Left cardiac atrium (tissue), 4 donors: ENCODE measurements around the gene OR2AT4. TPM values are rescaled to one million over a fixed set of nuclear protein-coding genes. Genes with fewer than 3 reads are reported as not detected.
"Not testable (repeated sequence)": the region's sequence is repeated elsewhere in the genome, so short reads cannot be mapped to it uniquely, and the experiment has no call there.

Source experiments
- ATAC-seq, 2 donors: fragments of 200-7000 bp; cut with Tn5 transposase; one replicate each; pipeline ENCODE4 v1.9.1; 2020; ENCODE audit warnings: mild to moderate bottlenecking in 2 of 2, moderate library complexity in 2 of 2
- DNase-seq: peaks from one replicate; pipeline ENCODE4 v3.0.0-alpha.2; 2020
- intact Hi-C, 2 donors: fragments of 100-400 bp; cut with DNase I; formaldehyde crosslinking; loops; one replicate each; pipeline versions ENCODE4 v1.14.1 to v1.15.1; 2022 to 2023
- total RNA-seq, 2 donors: library from RNA; stranded (reverse); fragmentation: NEBNext Ultra II Directional; extraction: Animal tissue kit (Norgen Biotek cat#: 25700); gene quantifications; one replicate each; pipeline ENCODE4 v1.2.1, GENCODE V29; 2021
- donor health status: DM: no; HTN: yes; CAD: no.
- donor health status: DM: no; HTN: yes; CAD: no; lungs with severe emphysema.
- donor health status: DM: yes; HTN: yes; CAD: no.
- donor health status: Dilated cardiomyopathy.

Gene OR2AT4
- total RNA-seq, 2 donors from 2014 or later: not detected

GRCh38 chr11:75076671-75077070 lies 20.0 kb downstream of the OR2AT4 start:
- DNase-seq: no peak
- no peak for ATAC-seq
- intact Hi-C loops: no loop called here

DNA sequence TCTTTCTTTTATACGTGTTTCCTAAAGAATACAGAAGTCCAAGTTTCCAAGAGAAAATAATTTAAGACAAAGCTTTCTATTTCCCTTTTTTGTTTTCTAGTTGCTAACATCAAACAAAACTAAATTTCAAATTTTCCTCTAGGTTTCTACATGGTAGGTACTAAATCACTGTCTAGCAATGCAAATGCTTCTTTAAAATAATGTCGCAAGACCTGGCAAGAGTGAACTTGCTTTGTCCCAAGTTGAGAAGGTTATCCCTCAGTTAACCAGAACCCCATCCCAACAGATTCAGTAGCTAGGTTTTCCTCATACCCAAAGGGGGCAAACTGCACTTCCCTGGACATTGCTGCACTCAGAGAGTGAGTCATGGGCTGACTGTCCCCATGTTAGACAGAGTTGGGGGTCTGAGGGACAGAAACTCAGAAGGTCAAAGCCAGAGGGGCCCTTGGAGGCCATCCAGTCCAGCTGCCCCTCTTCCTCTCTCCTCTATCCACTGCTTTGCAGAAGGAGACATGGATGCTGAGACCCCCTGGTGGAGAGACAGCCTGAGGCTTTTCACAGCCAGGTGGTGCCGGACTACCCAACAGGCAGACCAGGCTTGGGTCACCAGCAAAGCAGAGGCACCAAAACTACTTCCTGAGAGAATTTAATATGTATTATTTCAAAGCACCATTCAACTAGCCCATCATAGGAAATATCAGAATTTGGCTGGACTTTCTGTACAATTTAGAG lies 23.1 kb downstream of the OR2AT4 start:
- ATAC-seq (no peak), DNase-seq (no peak)
- intact Hi-C loops: no loop called here

GRCh38 chr11:75072582-75072981 lies 24.1 kb downstream of the OR2AT4 start:
- DNase-seq: no peak
- intact Hi-C loops: no loop called here
- ATAC-seq: no peak

DNA sequence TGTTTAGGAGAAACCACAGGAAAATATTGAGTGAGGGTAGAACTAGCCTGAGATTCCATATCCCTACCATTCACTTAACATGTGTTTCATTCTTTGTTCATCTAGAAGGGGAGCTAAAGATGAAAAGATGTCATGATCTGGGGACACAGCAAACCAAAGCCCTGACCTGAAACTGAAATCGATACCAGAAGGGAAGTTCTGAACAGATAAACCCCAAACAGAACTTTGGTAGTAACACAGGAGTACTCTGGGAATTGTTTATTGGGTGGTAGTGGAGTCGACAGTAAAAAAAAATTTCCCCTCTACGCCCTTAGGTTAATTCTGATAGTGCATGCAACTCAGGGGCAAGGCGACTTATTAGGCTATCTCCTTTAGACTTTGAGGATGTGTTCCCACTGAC lies 27.2 kb downstream of the OR2AT4 start:
- ATAC-seq (no peak), DNase-seq (no peak)
- intact Hi-C loops: no loop called here

DNA sequence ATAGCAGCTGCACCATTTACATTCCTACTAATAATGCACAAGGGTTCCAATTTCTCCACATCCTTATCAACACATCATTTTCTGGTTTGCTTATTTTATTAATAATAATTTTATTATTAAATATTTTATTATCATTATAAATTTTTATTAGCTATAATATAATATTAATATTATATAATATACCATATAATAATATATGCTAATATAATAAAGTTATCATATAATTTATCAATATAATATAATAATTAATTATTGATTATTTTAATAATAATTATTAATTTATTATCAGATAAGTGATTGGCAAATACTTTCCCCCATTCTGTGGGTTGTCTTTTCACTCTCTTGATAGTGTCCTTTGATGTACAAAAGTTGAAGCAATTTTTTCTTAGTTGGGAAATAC lies 27.7 kb downstream of the OR2AT4 start:
- intact Hi-C loops: no loop called here
- DNase-seq: no peak
- no peak for ATAC-seq

DNA sequence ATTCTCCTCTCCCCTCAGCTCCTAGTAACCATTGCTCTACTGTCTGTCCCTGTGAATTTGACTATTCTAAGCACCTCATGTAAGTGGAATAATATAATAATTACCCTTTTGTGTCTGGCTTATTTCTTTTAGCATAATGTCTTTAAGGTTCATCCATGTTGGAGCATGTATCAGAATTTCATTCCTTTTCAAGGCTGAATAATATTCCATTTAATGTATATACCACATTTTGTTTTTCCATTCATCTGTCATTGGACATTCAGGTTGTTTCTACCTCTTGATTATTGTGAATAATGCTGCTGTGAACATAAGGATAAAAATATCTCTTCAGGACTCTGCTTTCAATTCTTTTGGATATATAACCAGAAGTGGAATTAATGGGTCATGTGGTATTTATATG lies 28.1 kb downstream of the OR2AT4 start:
- intact Hi-C loops: no loop called here
- no peak for ATAC-seq

GRCh38 chr11:75066061-75066460 lies 30.6 kb downstream of the OR2AT4 start:
- no peak for ATAC-seq
- no peak for DNase-seq
- intact Hi-C loops: no loop called here

More for the DNA sequence above, 28.1 kb downstream of the OR2AT4 start:
- DNase-seq: no peak

DNA sequence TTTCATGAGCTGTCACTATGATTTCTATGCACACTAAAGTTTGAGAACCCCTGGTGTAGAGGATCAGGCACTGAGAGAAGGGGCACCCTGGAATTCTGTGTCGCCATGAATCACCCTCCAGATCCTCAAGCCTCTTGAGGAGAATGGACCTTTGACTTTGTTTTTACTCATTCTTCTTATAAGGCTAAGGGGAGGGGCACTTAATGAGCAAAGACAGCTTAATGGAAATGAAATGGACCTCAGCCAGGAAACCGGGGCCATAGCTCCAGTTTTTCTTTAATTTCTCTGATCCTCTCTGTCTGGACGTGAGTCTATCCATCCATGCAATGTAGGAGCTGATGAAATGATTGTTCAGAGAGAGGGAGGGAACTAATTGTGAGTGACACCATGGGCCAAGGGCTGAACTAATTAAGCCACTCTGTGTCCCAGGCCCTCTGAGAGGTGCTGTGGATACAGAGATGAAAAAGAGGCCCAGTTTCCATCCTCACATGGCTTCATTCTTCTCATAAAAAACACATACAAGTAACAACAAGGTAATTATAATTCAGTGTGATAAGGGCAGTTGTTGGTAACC lies 32.8 kb downstream of the OR2AT4 start:
- ATAC-seq (no peak), DNase-seq (no peak)
- intact Hi-C loops: no loop called here

DNA sequence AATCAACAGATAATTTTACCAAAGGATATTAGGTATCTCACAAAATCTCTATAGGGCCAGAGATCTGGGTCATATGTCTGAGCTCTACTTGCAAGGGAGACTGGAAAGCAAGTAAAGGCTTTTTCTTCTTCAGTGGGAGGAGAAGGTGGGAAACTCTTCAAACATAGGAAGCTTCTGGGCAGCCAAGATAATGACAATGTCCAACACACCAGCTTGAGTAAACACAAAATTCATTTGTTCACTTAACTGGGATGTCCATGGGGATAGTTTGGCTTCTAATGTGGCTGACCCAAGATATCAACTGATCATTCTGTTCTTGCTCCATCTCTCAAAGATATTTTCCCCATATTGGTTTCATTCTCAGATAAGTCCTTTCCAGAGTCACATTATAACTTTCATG lies 37.4 kb downstream of the OR2AT4 start:
- ATAC-seq: no peak
- intact Hi-C loops: no loop called here
- no peak for DNase-seq

GRCh38 chr11:75056814-75057213 lies 39.9 kb downstream of the OR2AT4 start:
- intact Hi-C loops: no loop called here
- no peak for ATAC-seq
- DNase-seq: no peak

- ATAC-seq: no peak
- intact Hi-C loops: no loop called here
Measured at GRCh38 chr11:75055511-75055910, 41.2 kb downstream of the OR2AT4 start.

GRCh38 chr11:75052457-75052856 lies 44.2 kb downstream of the OR2AT4 start:
- intact Hi-C loops: no loop called here

More at GRCh38 chr11:75055511-75055910, 41.2 kb downstream of the OR2AT4 start:
- DNase-seq: no peak

DNA sequence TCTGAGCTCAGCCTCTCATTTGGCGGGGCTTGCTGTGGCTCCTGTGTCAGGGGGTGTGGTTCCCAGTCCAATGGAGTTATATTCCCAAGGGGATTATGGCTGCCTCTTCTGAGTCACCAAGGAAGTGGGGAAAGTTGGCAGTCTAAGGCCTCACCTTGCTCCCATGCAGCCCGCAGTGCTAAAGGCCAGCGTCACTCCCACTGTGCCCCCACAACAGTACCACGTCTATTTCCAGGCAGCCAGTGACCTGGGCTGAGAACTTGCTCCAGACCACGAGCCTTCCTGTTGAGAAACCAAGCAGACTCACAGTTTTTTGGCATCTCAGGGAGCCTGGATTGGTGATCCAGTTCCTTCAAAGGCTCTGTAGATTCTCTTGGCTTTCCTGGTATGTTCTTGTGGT lies 45.6 kb downstream of the OR2AT4 start:
- ATAC-seq: no peak
- intact Hi-C loops: no loop called here
- DNase-seq: no peak

More at GRCh38 chr11:75052457-75052856, 44.2 kb downstream of the OR2AT4 start:
- DNase-seq: no peak
- no peak for ATAC-seq

DNA sequence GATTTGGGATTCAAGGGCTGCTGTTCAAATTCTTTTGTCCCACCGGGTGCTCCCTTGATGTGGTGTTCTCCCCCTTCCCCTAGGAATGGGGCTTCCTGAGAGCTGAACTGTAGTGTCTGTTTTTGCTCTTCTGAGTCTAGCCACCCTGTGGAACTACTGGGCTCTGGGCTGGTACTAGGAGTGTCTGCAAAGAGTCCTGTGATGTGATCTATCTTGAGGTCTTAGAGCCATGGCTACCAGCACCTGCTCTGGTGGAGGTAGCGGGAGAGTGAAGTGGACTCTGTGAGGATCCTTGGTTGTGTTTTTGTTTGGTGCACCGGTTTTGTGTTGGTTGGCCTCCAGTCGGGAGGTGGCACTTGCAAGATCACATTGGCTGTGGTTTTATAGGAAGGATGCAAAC lies 46.2 kb downstream of the OR2AT4 start:
- intact Hi-C loops: no loop called here
- DNase-seq: no peak
- ATAC-seq: no peak

DNA sequence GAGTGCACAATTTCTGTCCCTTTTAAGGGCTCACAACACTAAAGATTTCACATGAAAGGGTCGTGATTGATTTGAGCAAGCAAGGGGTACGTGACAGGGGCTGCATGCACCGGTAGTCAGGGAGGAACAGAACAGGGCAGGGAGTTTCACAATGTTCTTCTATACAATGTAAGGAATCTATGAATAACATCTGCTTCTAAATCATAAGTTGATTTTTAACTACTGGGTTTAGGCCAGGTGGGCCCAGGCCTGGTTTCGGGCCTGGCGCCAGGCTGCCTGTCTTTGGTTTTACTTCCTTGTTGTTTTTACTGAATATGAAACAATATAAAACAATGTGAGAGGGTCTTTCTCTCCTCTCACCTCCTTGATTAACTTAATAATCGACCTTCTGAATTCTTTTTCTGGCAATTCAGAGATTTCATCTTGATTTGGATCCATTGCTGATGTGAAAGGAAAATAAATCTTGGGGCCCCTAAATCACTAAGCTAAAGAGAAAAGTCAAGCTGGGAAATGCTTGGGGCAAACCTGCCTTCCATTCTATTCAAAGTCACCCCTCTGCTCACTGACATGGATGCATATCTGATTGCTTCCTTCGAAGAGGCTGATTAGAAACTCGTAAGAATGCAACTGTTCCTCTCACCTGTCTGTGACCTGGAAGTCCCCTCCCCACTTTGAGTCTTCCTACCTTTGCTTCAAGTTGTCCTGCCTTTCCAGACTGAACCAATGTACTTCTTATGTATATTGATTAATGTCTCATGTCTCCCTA lies 47.0 kb downstream of the OR2AT4 start:
- intact Hi-C loops: not testable (repeated sequence)

DNA sequence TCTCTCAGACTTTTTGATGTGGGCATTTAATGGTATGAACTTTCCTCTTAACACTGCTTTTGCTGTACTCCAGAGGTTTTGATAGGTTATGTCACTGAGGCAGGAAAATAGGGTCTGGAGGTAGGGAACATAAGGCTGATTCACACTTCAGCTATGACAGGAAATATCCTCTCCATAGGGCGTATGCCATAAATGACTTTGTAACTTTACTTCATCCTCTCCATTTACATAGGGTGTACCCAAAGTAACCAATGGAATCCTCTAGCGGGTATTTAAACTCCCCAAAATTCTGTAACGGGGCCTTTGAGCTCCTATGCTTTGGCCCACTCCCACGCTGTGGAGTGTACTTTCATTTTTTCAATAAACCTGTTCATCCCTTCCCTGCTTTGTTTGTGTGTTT lies 49.5 kb downstream of the OR2AT4 start:
- ATAC-seq: no peak
- intact Hi-C loops: no loop called here
- no peak for DNase-seq

More for the DNA sequence above, 47.0 kb downstream of the OR2AT4 start:
- not testable (repeated sequence) for ATAC-seq, DNase-seq

GRCh38 chr11:75046668-75047067 lies 50.0 kb downstream of the OR2AT4 start:
- DNase-seq, intact Hi-C loops, ATAC-seq: not testable (repeated sequence)

DNA sequence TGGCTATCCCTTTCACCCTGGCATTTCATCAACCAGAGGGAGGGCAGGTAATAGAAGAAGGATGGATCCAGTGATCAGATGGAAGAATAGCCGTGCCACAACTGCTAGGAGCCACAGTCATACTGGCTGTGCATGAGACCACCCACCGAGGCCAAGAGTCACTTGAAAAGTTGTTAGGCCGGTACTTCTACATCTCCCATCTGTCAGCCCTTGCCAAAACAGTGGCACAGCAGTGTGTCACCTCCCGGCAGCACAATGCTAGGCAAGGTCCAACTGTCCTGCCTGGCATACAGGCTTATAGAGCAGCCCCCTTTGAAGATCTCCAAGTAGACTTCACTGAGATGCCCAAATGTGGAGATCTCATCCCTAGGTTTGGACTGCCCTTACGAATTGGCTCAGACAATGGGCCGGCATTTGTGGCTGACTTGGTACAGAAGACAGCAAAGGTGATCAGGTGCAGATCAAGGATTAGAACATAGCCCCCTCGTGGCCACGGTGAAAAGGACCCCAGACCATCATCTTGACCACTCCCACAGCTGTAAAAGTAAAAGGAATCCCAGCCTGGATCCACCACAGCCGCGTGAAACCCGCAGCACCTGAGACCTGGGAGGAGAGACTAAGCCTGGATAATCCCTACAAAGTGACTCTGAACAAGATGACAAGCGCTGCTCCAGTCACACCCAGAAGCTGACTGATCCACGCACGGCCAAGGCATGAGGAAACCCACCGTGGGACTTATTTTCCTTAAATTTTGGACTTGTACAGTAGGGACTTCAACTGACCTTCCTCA lies 52.1 kb downstream of the OR2AT4 start:
- DNase-seq, intact Hi-C loops: not testable (repeated sequence)

DNA sequence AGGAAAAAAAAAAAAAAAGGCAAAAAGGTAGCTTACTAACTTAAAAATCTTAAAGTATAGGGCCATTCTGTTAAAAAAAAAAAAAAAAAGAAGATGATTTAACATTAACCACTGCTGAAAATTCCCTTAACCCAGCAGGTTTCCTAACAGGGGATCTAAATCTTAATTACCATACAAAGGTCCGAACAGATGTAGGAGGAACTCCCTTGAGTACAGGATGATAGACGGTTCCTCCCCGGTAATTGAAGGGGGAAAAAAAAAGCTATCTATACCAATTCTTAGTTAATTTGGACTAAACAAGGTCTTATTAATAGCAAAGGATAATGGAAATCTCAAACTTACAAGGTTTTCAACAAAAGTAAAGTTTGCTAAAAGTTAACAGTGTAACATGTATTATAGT lies 54.9 kb downstream of the OR2AT4 start:
- intact Hi-C loops, DNase-seq, ATAC-seq: not testable (repeated sequence)

More for the DNA sequence above, 52.1 kb downstream of the OR2AT4 start:
- ATAC-seq: not testable (repeated sequence)
